ENCODE measurements around the gene MITD1. TPM values are rescaled to one million over a fixed set of nuclear protein-coding genes. Genes with fewer than 3 reads are reported as not detected.
A peak's percentile ranks its signal among the peaks of the same experiment; 100 is the strongest.
"Not testable (repeated sequence)": the region's sequence is repeated elsewhere in the genome, so short reads cannot be mapped to it uniquely, and the experiment has no call there.

MITD1 gene
- total and polyA plus RNA-seq, 3 donors from 2014 or later = 12.5 to 24.7 (median 17.8) TPM

DNA sequence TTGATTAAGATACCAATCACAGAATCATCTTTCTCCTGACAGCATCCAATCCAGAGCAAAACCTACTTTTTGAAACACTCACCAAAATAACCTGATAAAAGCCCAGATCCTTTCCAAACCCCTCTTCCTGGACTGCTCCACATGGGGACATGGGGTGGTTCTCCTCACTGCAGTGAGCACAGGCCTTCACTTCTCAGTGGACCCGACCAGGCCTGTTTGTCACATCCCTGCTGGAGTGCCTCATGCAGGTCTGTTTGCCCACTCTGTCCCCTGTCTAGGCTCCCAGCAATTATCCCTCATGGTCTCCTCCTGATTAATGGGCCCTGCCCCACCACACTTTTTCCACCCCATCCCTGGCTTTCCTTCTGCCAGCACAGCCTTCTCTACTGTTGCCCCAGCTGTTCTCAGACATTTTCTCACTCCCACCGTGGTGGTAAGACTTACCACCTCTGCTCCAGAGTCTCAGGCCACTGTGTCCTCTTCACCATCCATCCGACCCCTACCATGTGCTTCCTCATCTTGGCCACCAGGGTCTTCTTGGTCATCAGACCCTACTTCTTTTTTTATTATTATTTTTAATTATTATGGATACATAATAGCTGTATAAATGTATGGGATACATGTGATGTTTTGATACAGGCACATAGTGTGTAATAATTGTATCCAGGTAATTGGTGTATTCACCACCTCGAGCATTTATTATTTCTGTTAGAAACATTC, 21.3 kb upstream of the MITD1 start:
- Histone ChIP-seq H3K27ac (no peak overlapping the region), H3K27me3 (no peaks in the 10 kb centered on the region), H3K9me3 (no peaks in the 10 kb centered on the region), H3K36me3 (ENCODE audit: low read depth, missing control alignments) (no peaks in the 10 kb centered on the region), H3K4me1 (no peaks in the 10 kb centered on the region), H3K4me3 (no peak overlapping the region)
- WGBS, 2 donors = 91% methylated on average over 4 of the region's 4 CpGs
- DNase-seq = no peak
- intact Hi-C loops (cut with DNase I; ENCODE audit: low total_unique reads) = no loop called here
- TF ChIP-seq, protein P1, sequence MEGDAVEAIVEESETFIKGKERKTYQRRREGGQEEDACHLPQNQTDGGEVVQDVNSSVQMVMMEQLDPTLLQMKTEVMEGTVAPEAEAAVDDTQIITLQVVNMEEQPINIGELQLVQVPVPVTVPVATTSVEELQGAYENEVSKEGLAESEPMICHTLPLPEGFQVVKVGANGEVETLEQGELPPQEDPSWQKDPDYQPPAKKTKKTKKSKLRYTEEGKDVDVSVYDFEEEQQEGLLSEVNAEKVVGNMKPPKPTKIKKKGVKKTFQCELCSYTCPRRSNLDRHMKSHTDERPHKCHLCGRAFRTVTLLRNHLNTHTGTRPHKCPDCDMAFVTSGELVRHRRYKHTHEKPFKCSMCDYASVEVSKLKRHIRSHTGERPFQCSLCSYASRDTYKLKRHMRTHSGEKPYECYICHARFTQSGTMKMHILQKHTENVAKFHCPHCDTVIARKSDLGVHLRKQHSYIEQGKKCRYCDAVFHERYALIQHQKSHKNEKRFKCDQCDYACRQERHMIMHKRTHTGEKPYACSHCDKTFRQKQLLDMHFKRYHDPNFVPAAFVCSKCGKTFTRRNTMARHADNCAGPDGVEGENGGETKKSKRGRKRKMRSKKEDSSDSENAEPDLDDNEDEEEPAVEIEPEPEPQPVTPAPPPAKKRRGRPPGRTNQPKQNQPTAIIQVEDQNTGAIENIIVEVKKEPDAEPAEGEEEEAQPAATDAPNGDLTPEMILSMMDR (IDR thresholded peaks at IDR 0.05) = peak in 1 of 3 experiments; percentile 24
- TF ChIP-seq POLR2A (IDR thresholded peaks at IDR 0.05) = no peak

DNA sequence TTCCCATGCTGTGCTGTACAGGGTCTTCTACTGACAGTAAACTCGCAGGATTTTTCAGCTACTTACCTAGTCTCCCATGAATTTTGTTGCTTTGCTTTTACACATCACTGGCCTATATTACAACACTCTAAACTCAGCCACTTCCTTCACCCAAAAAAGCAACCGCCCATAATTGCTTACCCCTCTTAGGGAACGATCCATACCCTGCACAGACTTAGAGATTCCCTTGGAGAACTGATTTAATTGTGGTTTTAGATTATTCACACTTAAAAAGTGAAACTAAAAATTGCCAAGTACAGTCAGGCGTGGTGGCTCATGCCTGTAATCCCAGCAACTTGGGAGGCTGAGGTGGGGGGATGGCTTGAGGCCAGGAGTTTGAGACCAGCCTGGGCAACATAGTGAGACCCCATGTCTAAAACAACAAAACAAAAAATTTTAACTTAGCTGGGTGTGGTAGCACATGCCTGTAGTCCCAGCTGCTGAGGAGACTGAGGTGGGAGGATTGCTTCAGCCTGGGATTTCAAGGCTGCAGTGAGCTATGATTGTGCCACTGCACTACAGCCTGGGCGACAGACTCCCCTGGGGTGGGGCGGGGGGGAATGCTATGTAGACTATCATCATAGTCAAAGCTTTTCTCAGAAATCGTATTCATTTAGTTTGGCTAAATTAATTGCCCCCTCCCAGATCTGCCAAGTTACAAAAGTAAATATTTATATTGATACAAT, 19.4 kb upstream of the MITD1 start:
- Histone ChIP-seq H3K4me1 (no peaks in the 10 kb centered on the region), H3K27ac (no peak overlapping the region), H3K9me3 (no peaks in the 10 kb centered on the region), H3K4me3 (no peak overlapping the region), H3K27me3 (no peaks in the 10 kb centered on the region), H3K36me3 (ENCODE audit: low read depth, missing control alignments) (no peaks in the 10 kb centered on the region)
- TF ChIP-seq POLR2A (IDR thresholded peaks at IDR 0.05) = no peak
- TF ChIP-seq, protein P1 (IDR thresholded peaks at IDR 0.05) = no peak
- WGBS, 2 donors = 85 to 88% methylated on average over 7 of the region's 7 CpGs
- intact Hi-C loops (cut with DNase I; ENCODE audit: low total_unique reads) = no loop called here
- no peak for DNase-seq

DNA sequence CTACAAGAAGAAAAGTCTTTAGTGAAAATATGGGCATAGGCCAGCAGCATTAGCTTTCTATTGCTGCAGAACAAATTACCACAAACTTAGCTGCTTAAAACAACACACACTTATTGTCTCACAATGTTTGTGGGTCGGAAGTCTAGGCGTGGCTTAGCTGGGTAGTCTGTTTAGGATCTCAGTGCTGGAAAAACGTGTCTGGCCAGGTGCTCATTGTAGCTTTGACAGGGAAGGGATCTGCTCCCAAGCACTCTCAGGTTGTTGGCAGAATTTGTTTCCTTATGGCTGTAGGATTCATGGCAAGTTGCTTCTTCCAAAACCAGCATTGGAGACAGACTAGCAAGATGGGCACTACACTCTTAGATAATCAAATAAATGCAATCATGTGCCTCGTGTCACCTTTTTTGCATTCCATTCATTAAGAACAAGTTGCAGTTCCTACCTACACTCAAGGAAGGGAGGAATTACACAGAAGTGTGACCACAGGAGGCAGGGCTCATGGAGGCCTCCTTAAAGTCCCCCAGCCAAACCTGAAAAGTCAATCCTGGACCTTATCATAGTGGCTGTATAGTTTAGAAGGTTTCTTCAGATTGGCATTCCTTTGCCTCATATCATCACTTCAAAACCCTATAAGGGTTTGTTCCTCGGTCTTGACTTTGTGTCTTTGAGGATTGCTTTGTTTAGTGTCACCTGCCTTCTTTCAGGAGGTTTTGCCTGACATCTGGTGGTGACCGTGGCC, 17.4 kb upstream of the MITD1 start:
- Histone ChIP-seq H3K36me3 (ENCODE audit: low read depth, missing control alignments) (no peaks in the 10 kb centered on the region), H3K4me3 (no peak overlapping the region), H3K9me3 (no peaks in the 10 kb centered on the region), H3K27ac (no peak overlapping the region), H3K4me1 (no peaks in the 10 kb centered on the region), H3K27me3 (no peaks in the 10 kb centered on the region)
- no peak for DNase-seq
- no peak for TF ChIP-seq POLR2A (IDR thresholded peaks at IDR 0.05)
- TF ChIP-seq, protein P1 (IDR thresholded peaks at IDR 0.05) = no peak
- intact Hi-C loops (cut with DNase I; ENCODE audit: low total_unique reads) = no loop called here
- 85 to 92% methylated on average over 6 of the region's 6 CpGs for WGBS, 2 donors

DNA sequence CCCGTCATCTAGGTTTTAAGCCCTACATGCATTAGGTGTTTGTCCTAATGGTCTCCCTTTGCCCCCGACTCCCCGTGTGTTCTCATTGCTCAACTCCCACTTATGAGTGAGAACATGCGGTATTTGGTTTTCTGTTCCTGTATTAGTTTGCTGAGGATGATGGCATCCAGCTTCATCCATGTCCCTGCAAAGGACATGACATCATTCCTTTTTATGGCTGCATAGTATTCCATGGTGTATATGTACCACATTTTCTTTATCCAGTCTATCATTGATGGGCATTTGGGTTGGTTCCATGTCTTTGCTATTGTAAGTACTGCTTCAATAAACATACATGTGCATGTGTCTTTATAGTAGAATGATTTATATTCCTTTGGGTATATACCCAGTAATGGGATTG, 11.5 kb upstream of the MITD1 start:
- 96 to 100% methylated on average over 4 of the region's 4 CpGs for WGBS, 2 donors
- H3K27me3 ChIP-seq = not testable (repeated sequence)

DNA sequence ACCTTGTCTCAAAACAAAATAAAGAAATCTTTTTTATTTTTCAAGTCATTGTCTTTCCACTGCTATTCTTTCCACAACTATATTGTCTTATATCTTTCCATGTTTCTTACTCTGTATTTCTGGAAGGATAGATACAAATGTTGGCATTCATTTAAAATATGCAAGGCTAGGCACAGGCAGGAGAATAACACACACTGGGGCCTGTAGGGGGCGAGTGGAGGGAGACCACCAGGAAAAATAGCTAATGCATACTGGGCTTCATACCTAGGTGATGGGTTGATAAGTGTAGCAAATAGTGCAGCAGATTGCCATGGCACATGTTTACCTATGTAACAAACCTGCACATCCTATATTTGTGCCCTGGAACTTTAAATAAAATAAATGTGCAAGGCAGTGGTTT, 9.7 kb upstream of the MITD1 start:
- 77 to 85% methylated on average over 1 of the region's 1 CpG for WGBS, 2 donors
- DNase-seq = no peak
- intact Hi-C loops (cut with DNase I; ENCODE audit: low total_unique reads) = no loop called here
- no peak overlapping the region for H3K27ac ChIP-seq
- TF ChIP-seq, protein P1 (IDR thresholded peaks at IDR 0.05) = no peak
- TF ChIP-seq POLR2A (IDR thresholded peaks at IDR 0.05) = no peak
- H3K4me1 ChIP-seq = no peaks in the 10 kb centered on the region
- no peaks in the 10 kb centered on the region for H3K36me3 ChIP-seq (ENCODE audit: low read depth, missing control alignments)
- H3K4me3 ChIP-seq = no peak overlapping the region
- no peaks in the 10 kb centered on the region for H3K9me3 ChIP-seq
- H3K27me3 ChIP-seq = no peaks in the 10 kb centered on the region

More for the DNA sequence above, 11.5 kb upstream of the MITD1 start:
- H3K4me3 ChIP-seq; intact Hi-C loops (cut with DNase I; ENCODE audit: low total_unique reads); H3K27ac ChIP-seq; H3K36me3 ChIP-seq (ENCODE audit: low read depth, missing control alignments); H3K4me1 ChIP-seq; H3K9me3 ChIP-seq; DNase-seq: not testable (repeated sequence)

All from testis (tissue), 3 donors.